CD4-positive, alpha-beta memory T cell (primary cell): ENCODE data around the gene SH3D19. TPM values are rescaled to one million over a fixed set of nuclear protein-coding genes. Genes with fewer than 3 reads are reported as not detected.
"Not testable (repeated sequence)": the region's sequence is repeated elsewhere in the genome, so short reads cannot be mapped to it uniquely, and the experiment has no call there.

Experiments
- CTCF ChIA-PET: fragments of 350-600 bp; sonication (Branson Sonifier 250); formaldehyde crosslinking; loops from one replicate; lab custom pipeline; 2021; ENCODE audit warnings: inconsistent platforms; ENCODE audit not compliant: partially characterized antibody; lab: Charles Lee
- POLR2A ChIA-PET: fragments of 350-600 bp; sonication (Branson Sonifier 250); formaldehyde crosslinking; loops from one replicate; lab custom pipeline; 2021; ENCODE audit not compliant: partially characterized antibody; lab: Charles Lee
- DNase-seq, 5 donors: peaks; one replicate each; pipeline versions ENCODE4 v3.0.0 to v3.0.0-alpha.2; 2020 to 2022; ENCODE audit warnings: mixed read lengths in 1 of 5
- H3K27ac ChIP-seq: one replicate; pipeline ENCODE4 v1.7.0; 2013; ENCODE audit warnings: low read depth, low read length
- H3K27me3 ChIP-seq: 2 replicates; pipeline ENCODE4 v1.7.0; 2013; ENCODE audit warnings: mild to moderate bottlenecking, low read length, moderate library complexity; ENCODE audit not compliant: insufficient read depth
- H3K36me3 ChIP-seq: 2 replicates; pipeline ENCODE4 v1.7.0; 2013; ENCODE audit warnings: mild to moderate bottlenecking, low read length, moderate library complexity; ENCODE audit not compliant: insufficient read depth
- H3K4me1 ChIP-seq: 2 replicates; pipeline ENCODE4 v1.7.0; 2013; ENCODE audit warnings: mild to moderate bottlenecking, low read length, moderate library complexity; ENCODE audit not compliant: insufficient read depth
- H3K4me3 ChIP-seq, 2 donors: one replicate each; pipeline ENCODE4 v1.7.0; 2013; ENCODE audit warnings: low read length in 2 of 2, mild to moderate bottlenecking in 1 of 2
- H3K9me3 ChIP-seq, 2 donors: one replicate each; pipeline ENCODE4 v1.7.0; 2013; ENCODE audit warnings: low read length in 2 of 2, control low read depth in 1 of 2; ENCODE audit not compliant: control insufficient read depth in 1 of 2
- H3K27ac Mint-ChIP-seq, 7 donors: one replicate each; pipeline ENCODE4 v1.8.0; 2020 to 2021; ENCODE audit warnings: mixed read lengths in 7 of 7, mild to moderate bottlenecking in 6 of 7, inconsistent platforms in 3 of 7, moderate library complexity in 3 of 7
- H3K27me3 Mint-ChIP-seq, 2 donors: one replicate each; pipeline ENCODE4 v1.8.0; 2020 to 2021; ENCODE audit warnings: mixed read lengths in 2 of 2
- H3K36me3 Mint-ChIP-seq, 2 donors: one replicate each; pipeline ENCODE4 v1.8.0; 2020 to 2021; ENCODE audit warnings: mixed read lengths in 2 of 2, inconsistent platforms in 1 of 2, mild to moderate bottlenecking in 1 of 2
- H3K4me1 Mint-ChIP-seq, 4 donors: one replicate each; pipeline ENCODE4 v1.8.0; 2020 to 2021; ENCODE audit warnings: mixed read lengths in 4 of 4, mild to moderate bottlenecking in 1 of 4
- H3K4me3 Mint-ChIP-seq, 8 donors: one replicate each; pipeline ENCODE4 v1.8.0; 2020 to 2021; ENCODE audit warnings: mixed read lengths in 8 of 8, mild to moderate bottlenecking in 7 of 8, moderate library complexity in 6 of 8, inconsistent platforms in 3 of 8
- H3K9me3 Mint-ChIP-seq, 8 donors: one replicate each; pipeline ENCODE4 v1.8.0; 2020 to 2021; ENCODE audit warnings: mixed read lengths in 8 of 8, mild to moderate bottlenecking in 5 of 8, inconsistent platforms in 3 of 8, moderate library complexity in 1 of 8
- intact Hi-C: fragments of 100-400 bp; cut with micrococcal nuclease; formaldehyde crosslinking; loops from one replicate; pipeline ENCODE4 v1.15.1; 2023
- polyA plus RNA-seq, 2 donors: library from polyadenylated mRNA; unstranded; fragments of 300-500 nt; fragmentation: Illumina TruSeq; gene quantifications; one replicate each; pipeline ENCODE4 v1.2.3, GENCODE V29; 2021
- total RNA-seq, 2 experiments: library from RNA; stranded (reverse); gene quantifications; one replicate each; pipeline ENCODE4 v1.2.3, GENCODE V29; 2021

Gene SH3D19
- total and polyA plus RNA-seq, 4 experiments from 2014 or later: 0.11 to 1.4 (median 0.79) TPM

DNA sequence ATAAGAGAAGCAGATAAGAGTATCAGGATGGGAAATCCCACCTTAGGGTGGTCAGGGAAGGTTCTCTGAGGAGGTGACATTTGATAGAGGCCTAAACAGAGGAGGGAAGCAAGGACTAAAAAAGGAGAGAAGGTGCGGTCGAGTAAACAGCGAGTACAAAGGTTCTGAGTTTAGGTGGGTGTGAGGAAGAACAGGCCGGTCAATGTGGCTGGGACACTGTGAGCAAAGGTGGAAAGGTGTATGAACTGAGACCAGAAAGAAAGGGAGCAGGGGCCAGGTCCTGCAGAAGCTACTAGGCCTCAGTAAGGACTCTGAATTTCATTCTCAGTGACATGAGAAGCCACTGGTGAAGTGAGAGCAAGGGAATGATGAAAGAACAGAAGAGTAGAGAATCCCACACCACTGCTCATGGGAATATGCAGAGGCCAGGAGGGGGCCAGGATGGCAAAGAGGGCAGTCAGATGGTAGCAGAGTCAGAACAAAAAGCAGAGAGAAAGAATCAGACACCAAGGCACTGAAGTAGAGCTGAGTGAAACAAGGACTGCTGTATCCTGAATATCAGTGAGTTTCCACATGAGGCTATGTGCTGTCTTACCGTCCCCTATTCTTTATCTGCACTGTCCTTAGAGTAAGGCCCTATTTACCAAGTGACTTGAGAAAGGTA is 30.4 kb downstream of the SH3D19 start:
- H3K4me3 ChIP-seq: no peak overlapping the region
- H3K36me3 ChIP-seq: no peaks in the 10 kb centered on the region
- ChIA-PET CTCF (no interaction called here), POLR2A (no interaction called here)
- DNase-seq: no peak
- intact Hi-C loops: no loop called here
- no peaks in the 10 kb centered on the region for H3K9me3 ChIP-seq
- no peaks in the 10 kb centered on the region for H3K36me3 Mint-ChIP-seq
- H3K27me3 Mint-ChIP-seq: peaks cover 0 to 5% of the 10 kb centered on the region in 2 donors
- no peak overlapping the region for H3K27ac ChIP-seq
- H3K4me1 Mint-ChIP-seq: no peaks in the 10 kb centered on the region
- H3K27ac Mint-ChIP-seq: peak overlapping the region in 1 of 7 donors; percentile 53
- H3K4me1 ChIP-seq: no peaks in the 10 kb centered on the region
- peaks cover 0 to 2% (median 0%) of the 10 kb centered on the region in 8 donors for H3K9me3 Mint-ChIP-seq
- H3K27me3 ChIP-seq: no peaks in the 10 kb centered on the region
- H3K4me3 Mint-ChIP-seq: no peak overlapping the region

- intact Hi-C loops: no loop called here
- Mint-ChIP-seq H3K36me3 (no peaks in the 10 kb centered on the region), H3K4me3 (no peak overlapping the region), H3K27ac (no peak overlapping the region), H3K27me3 (peaks cover 0 to 1% of the 10 kb centered on the region in 2 donors), H3K9me3 (peaks cover 0 to 2% (median 0%) of the 10 kb centered on the region in 8 donors), H3K4me1 (no peaks in the 10 kb centered on the region)
- Histone ChIP-seq H3K9me3 (no peaks in the 10 kb centered on the region), H3K4me1 (no peaks in the 10 kb centered on the region), H3K4me3 (no peak overlapping the region), H3K27ac (no peak overlapping the region), H3K27me3 (no peaks in the 10 kb centered on the region), H3K36me3 (no peaks in the 10 kb centered on the region)
- POLR2A ChIA-PET: no interaction called here
- DNase-seq: no peak
- CTCF ChIA-PET: interaction anchor here (1.5 kb wide), 1 partner anchor 13 kb away, joined by 3 read pairs; no protein-coding TSS in a partner anchor
Observed at GRCh38 chr4:151292038-151292437, 33.4 kb downstream of the SH3D19 start.

- Mint-ChIP-seq H3K4me3 (no peak overlapping the region), H3K27me3 (peaks cover 0 to 1% of the 10 kb centered on the region in 2 donors), H3K27ac (no peak overlapping the region), H3K9me3 (peaks cover 0 to 2% (median 0%) of the 10 kb centered on the region in 8 donors), H3K4me1 (no peaks in the 10 kb centered on the region), H3K36me3 (no peaks in the 10 kb centered on the region)
- H3K9me3 ChIP-seq: no peaks in the 10 kb centered on the region
- no peaks in the 10 kb centered on the region for H3K27me3 ChIP-seq
- no peak for DNase-seq
- H3K36me3 ChIP-seq: no peaks in the 10 kb centered on the region
- no peak overlapping the region for H3K27ac ChIP-seq
- intact Hi-C loops: no loop called here
- H3K4me3 ChIP-seq: no peak overlapping the region
- ChIA-PET POLR2A (no interaction called here), CTCF (interaction anchor here (1.5 kb wide), 1 partner anchor 13 kb away, joined by 3 read pairs; no protein-coding TSS in a partner anchor)
- H3K4me1 ChIP-seq: no peaks in the 10 kb centered on the region
Observed at GRCh38 chr4:151291485-151291884, 33.9 kb downstream of the SH3D19 start.

DNA sequence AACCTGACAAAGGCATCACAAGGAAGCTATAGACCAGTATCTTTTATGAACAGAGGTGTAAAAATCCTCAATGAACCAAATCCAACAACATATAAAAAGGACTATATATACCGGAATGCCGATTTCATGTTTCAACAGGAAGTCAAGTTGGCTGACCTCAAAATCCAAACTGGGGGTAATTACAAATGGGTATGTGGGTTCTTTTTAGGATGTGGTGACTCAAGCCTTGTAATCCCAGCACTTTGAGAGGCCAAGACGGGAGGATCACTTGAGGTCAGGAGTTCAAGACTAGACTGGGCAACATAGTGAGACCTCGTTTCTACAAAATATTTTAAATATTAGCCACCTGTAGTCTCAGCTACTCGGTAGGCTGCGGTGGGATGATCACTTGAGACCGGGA is 38.0 kb downstream of the SH3D19 start:
- H3K27ac ChIP-seq: no peak overlapping the region
- POLR2A ChIA-PET: no interaction called here
- H3K4me3 ChIP-seq: no peak overlapping the region
- no peaks in the 10 kb centered on the region for H3K4me1 Mint-ChIP-seq
- no peak for DNase-seq
- no peaks in the 10 kb centered on the region for H3K9me3 ChIP-seq
- no peak overlapping the region for H3K27ac Mint-ChIP-seq
- H3K9me3 Mint-ChIP-seq: peaks cover 2 to 21% (median 8%) of the 10 kb centered on the region in 8 donors
- H3K27me3 ChIP-seq: no peaks in the 10 kb centered on the region
- no peaks in the 10 kb centered on the region for H3K4me1 ChIP-seq
- no peaks in the 10 kb centered on the region for H3K36me3 Mint-ChIP-seq
- H3K36me3 ChIP-seq: no peaks in the 10 kb centered on the region
- intact Hi-C loops: no loop called here
- CTCF ChIA-PET: interaction anchor here (0.7 kb wide), 1 partner anchor 12 kb away, joined by 4 read pairs; no protein-coding TSS in a partner anchor
- peaks cover 0 to 5% of the 10 kb centered on the region in 2 donors for H3K27me3 Mint-ChIP-seq
- H3K4me3 Mint-ChIP-seq: no peak overlapping the region

- Mint-ChIP-seq H3K4me3 (no peak overlapping the region), H3K9me3 (peaks cover 0 to 21% (median 8%) of the 10 kb centered on the region in 8 donors), H3K27me3 (peaks cover 0 to 8% of the 10 kb centered on the region in 2 donors), H3K27ac (no peak overlapping the region), H3K36me3 (no peaks in the 10 kb centered on the region), H3K4me1 (no peaks in the 10 kb centered on the region)
- intact Hi-C loops: no loop called here
- ChIA-PET CTCF (interaction anchor here (1.1 kb wide), 1 partner anchor 8 kb away, joined by 5 read pairs; the partner anchor contains the start of gene PRSS48), POLR2A (no interaction called here)
- Histone ChIP-seq H3K4me1 (no peaks in the 10 kb centered on the region), H3K36me3 (no peaks in the 10 kb centered on the region), H3K27me3 (no peaks in the 10 kb centered on the region), H3K4me3 (no peak overlapping the region), H3K27ac (no peak overlapping the region), H3K9me3 (no peaks in the 10 kb centered on the region)
- DNase-seq: no peak
Observed at GRCh38 chr4:151284534-151285245, 40.7 kb downstream of the SH3D19 start.

GRCh38 chr4:151276787-151277562 is 48.4 kb downstream of the SH3D19 start, which contains the start of gene PRSS48:
PRSS48 (plus strand) TSS chr4:151277161; CDS start chr4:151277173, 12 bp downstream.
- no peak within 1 kb of the TSS for H3K27ac Mint-ChIP-seq
- H3K27me3 Mint-ChIP-seq: peaks cover 4 to 17% of the 10 kb centered on the region in 2 donors
- peak in 4 of 5 donors; percentile 1 to 8 (median 5) for DNase-seq
- H3K4me1 Mint-ChIP-seq: no peaks in the 10 kb centered on the region
- H3K27me3 ChIP-seq: no peaks in the 10 kb centered on the region
- intact Hi-C loops: no loop called here
- no peak within 1 kb of the TSS for H3K4me3 Mint-ChIP-seq
- no peak within 1 kb of the TSS for H3K27ac ChIP-seq
- no peaks in the 10 kb centered on the region for H3K4me1 ChIP-seq
- ChIA-PET CTCF (interaction anchor here (1.1 kb wide), 1 partner anchor 8 kb away, joined by 5 read pairs; no protein-coding TSS in a partner anchor), POLR2A (no interaction called here)
- no peak within 1 kb of the TSS for H3K4me3 ChIP-seq
- no peaks in the 10 kb centered on the region for H3K9me3 ChIP-seq
- no peaks in the 10 kb centered on the region for H3K36me3 ChIP-seq
- H3K36me3 Mint-ChIP-seq: no peaks in the 10 kb centered on the region
- H3K9me3 Mint-ChIP-seq: no peaks in the 10 kb centered on the region

- CTCF ChIA-PET, H3K9me3 Mint-ChIP-seq, H3K4me1 Mint-ChIP-seq, H3K9me3 ChIP-seq, H3K27me3 Mint-ChIP-seq, POLR2A ChIA-PET, H3K4me3 ChIP-seq, H3K27me3 ChIP-seq, H3K27ac ChIP-seq, H3K4me1 ChIP-seq, H3K36me3 ChIP-seq, H3K27ac Mint-ChIP-seq, DNase-seq, H3K36me3 Mint-ChIP-seq, H3K4me3 Mint-ChIP-seq, intact Hi-C loops: not testable (repeated sequence)
Observed at GRCh38 chr4:151268905-151269304, 56.5 kb downstream of the SH3D19 start.
